Loucy (cell line): Measurements from ENCODE around the gene NADSYN1.

ENCODE experiments used
- CTCF ChIP-seq: fragments of 200-600 bp; sonication (generic); conservative IDR thresholded peaks from 2 replicates; pipeline ENCODE4 v1.5.1; 2014; ENCODE audit warnings: mild to moderate bottlenecking, antibody characterized with exemption, low read length
- EZH2phosphoT487 ChIP-seq: fragments of 200-600 bp; IDR thresholded peaks from 2 replicates; pipeline ENCODE4 v1.6.1; 2018; ENCODE audit warnings: antibody characterized with exemption, mild to moderate bottlenecking, moderate library complexity, borderline replicate concordance

DNA sequence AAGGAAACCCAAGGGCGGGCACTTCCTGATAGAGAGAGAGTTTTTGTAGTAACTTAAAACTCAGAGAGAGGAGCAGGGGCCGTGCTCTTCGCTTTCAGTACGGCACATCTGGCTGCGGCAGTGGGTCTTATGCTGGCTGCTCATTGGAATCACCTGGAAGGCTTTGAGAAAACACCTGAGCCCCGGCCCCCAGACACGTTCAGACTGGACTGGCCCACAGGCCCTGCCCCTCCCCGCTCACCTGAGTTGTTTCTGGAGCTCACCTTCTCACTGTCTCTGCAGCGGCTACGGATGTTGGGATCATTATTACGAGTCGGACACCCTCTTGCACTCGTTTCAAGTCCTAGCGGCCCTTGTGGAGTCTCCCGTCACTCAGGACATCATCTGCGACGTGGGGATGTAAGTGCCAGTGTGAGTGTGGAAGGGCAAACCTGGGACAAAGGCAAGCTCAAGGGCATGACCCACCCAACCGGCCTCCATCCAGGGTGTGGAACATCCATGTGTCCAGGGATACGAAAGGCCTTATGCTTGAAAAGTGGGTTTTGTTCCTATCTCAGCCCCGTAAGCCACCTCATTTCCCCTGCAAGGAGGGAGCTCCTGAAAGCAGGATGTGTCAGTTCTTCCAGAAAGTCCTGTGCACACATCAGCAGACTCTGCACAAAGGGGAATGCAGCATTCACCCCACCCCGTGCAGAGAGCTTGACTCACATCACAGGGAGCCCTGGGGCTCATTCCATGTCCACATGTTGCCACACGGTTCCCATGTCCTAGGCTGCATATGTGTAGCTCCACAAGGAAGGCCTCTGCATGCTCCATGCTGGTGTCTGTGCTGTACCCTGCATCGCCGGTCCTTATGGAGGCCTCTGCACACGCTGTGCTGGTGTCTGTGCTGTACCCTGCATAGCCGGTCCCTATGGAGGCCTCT lies 5.4 kb downstream of the NADSYN1 start:
- no peak for TF ChIP-seq CTCF
- no peak for TF ChIP-seq EZH2phosphoT487
